ENCODE measurements around the gene COL4A1.

DNA sequence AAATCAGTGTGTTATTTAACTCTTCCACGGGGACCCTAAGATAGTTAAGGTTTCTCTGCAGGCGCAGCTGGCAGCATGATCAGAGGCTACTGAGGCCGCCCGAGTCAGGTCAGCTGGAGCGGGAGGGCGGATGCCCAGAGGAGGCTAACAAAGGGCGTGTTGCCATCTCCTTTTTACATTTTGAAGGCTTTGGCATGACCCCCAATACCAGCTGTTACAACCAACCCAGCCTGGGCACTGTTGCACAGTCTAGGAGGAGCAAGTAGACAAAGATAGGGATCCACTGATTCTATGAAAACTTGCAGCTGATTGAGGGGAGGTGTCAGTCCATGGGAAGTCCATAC lies 15.8 kb upstream of the COL4A1 start:
- TF ChIP-seq, protein P1, sequence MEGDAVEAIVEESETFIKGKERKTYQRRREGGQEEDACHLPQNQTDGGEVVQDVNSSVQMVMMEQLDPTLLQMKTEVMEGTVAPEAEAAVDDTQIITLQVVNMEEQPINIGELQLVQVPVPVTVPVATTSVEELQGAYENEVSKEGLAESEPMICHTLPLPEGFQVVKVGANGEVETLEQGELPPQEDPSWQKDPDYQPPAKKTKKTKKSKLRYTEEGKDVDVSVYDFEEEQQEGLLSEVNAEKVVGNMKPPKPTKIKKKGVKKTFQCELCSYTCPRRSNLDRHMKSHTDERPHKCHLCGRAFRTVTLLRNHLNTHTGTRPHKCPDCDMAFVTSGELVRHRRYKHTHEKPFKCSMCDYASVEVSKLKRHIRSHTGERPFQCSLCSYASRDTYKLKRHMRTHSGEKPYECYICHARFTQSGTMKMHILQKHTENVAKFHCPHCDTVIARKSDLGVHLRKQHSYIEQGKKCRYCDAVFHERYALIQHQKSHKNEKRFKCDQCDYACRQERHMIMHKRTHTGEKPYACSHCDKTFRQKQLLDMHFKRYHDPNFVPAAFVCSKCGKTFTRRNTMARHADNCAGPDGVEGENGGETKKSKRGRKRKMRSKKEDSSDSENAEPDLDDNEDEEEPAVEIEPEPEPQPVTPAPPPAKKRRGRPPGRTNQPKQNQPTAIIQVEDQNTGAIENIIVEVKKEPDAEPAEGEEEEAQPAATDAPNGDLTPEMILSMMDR (IDR thresholded peaks at IDR 0.05; ENCODE audit: low read length) = no peak
- TF ChIP-seq EZH2phosphoT487 (IDR thresholded peaks at IDR 0.05; ENCODE audit: low read length) = no peak
- TF ChIP-seq EZH2 (optimal IDR thresholded peaks at IDR 0.05; ENCODE audit: low read depth, low read length) = no peak

All from MM.1S (cell line).